GM21526 (cell line): ENCODE data around the gene TTC31.

Experiments
- ATAC-seq: cut with Tn5 transposase; IDR thresholded peaks from one replicate; pipeline ENCODE4 v1.9.1; 2021; ENCODE audit warnings: moderate library complexity; ENCODE audit not compliant: unreplicated experiment, low FRiP score

The TTC31 gene

GRCh38 chr2:74524955-74525716, 42.3 kb downstream of the TTC31 start:
- ATAC-seq = no peak

GRCh38 chr2:74525717-74526648, 43.1 kb downstream of the TTC31 start, which contains the start of gene DQX1:
Gene DQX1 (minus strand): TSS chr2:74526231. CDS start chr2:74525729, 502 bp downstream.
- ATAC-seq = no peak

- no peak for ATAC-seq
Measured at GRCh38 chr2:74526649-74527230, 43.9 kb downstream of the TTC31 start.

DNA sequence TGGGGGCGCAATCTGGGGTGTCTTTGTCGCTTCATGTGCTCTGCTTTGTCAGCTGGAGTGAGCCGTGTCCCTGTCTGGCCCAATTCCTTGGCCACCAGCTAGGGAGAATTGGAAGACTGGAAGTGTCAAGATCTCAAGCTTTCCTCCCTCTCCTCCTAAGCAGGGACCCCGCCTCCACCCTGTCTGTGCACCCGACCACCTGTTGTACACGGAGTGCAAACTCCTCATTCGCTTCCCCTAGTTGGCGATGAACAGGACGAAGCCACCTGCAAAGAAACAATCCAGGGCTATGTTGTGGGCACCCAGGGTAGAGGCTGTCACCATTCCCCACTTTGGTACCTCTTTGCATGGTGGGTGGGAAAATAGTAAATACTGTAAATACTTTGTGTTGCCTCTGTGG, 44.9 kb downstream of the TTC31 start:
- no peak for ATAC-seq

DNA sequence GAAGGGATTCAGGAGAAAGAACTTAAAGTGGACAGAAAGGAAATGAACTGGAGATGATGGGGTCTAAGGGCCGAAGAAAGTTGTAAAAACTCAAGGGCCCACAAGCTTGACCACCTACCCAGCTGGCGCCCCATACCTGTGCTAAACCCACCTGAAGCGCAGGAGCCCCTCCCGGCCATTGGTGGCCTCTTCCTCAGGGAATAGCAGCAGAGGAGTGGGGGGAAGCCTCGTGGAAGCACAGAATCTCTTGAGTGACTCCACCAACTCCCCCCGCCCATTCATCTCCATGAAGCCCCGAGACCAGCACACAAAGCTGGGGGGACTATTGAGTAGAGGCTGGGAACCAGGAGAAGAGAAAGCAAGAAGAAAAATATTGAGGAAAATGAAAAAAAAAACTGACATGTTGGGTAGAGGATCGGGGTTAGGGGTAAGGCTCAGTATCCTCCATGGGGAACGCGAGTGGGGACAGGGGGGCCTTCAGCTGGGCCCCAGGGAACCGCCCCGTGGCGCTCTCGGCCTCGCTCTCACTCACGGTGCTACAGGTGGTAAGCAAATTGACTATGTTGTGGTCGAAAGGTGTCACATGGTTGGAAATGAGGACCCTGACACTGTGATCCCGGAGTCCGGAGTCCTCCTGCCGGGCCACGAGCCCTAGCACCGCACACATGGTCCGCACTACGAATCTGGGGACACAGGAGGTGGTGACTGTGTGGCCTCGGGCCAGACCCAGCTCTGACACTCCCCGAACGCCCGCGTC, 45.9 kb downstream of the TTC31 start:
- ATAC-seq = peak; percentile 10

DNA sequence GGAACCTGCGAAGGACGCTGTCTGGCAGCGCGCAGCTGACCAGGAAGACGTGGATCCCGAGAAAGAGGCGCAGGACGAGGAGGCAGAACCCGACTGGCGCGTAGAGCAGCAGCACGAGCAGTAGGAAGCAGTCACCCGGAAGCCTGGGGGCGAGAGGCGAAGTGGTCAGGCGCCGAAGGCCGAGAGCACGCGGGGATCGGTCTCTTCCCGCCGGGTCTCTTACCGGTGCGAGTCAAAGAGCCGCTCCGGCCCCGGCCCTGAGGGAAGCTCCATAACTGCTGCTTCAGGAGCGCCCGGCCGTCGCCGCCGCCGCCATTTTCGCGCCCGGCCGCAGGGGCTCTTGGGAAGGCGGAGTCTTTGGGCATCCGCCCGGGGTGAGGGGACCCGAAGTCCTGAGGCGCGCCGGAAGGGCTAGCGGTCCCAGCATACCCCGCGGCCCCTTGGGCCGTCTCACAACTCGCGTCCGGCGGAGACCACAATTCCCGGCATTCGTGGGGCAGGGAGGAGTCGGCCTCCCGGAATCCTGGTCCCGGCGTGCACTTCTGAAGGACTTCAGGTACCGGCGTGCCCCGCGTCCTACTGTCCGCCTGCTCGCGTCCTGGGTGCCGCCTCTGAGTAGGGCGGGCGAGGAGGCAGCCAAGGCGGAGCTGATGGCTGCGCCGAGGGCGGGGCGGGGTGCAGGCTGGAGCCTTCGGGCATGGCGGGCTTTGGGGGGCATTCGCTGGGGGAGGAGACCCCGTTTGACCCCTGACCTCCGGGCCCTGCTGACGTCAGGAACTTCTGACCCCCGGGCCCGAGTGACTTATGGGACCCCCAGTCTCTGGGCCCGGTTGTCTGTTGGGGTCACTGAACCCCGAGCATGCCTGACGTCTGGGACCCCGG, 46.7 kb downstream of the TTC31 start, which contains the start of the genes AUP1 and HTRA2:
Gene AUP1, minus strand, starts transcription at position 350 of the 882 bp plus-strand sequence. Its CDS starts 77 bp downstream, at position 273.
Gene HTRA2, plus strand, starts transcription at position 577 of the 882 bp plus-strand sequence. Its CDS starts 74 bp downstream, at position 651.
- ATAC-seq = peak; percentile 73

DNA sequence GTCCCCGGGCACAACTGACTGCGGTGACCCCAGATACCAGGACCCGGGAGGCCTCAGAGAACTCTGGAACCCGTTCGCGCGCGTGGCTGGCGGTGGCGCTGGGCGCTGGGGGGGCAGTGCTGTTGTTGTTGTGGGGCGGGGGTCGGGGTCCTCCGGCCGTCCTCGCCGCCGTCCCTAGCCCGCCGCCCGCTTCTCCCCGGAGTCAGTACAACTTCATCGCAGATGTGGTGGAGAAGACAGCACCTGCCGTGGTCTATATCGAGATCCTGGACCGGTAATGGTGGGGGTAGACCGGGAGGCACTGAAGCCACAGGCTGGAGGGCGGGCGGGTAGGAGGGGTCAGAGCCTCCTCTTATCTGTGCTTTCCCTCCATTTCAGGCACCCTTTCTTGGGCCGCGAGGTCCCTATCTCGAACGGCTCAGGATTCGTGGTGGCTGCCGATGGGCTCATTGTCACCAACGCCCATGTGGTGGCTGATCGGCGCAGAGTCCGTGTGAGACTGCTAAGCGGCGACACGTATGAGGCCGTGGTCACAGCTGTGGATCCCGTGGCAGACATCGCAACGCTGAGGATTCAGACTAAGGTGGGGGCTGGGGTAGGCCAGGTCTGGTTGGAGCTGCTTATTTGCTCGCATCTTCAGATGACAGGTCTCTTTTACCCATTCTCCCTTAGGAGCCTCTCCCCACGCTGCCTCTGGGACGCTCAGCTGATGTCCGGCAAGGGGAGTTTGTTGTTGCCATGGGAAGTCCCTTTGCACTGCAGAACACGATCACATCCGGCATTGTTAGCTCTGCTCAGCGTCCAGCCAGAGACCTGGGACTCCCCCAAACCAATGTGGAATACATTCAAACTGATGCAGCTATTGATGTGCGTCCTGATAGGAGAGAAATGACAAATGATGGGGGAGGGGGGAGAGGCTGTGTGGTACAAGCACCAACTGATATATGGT, 47.6 kb downstream of the TTC31 start:
- peak; percentile 17 for ATAC-seq

DNA sequence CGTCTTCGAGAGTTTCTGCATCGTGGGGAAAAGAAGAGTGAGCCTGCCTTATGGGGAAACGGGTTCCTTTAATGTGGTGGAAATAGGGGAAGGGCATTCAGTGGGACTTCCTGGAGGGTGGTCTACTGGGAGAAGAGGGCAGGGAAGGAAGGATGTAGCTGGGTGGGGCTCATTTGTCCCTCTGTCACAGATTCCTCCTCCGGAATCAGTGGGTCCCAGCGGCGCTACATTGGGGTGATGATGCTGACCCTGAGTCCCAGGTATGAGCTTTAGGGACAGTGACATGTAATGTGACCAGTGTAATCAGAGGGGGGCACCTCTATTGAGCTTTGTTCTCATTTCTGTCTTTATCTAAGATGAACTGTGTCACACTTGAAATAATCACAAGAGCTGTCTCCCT, 48.8 kb downstream of the TTC31 start:
- ATAC-seq = no peak

DNA sequence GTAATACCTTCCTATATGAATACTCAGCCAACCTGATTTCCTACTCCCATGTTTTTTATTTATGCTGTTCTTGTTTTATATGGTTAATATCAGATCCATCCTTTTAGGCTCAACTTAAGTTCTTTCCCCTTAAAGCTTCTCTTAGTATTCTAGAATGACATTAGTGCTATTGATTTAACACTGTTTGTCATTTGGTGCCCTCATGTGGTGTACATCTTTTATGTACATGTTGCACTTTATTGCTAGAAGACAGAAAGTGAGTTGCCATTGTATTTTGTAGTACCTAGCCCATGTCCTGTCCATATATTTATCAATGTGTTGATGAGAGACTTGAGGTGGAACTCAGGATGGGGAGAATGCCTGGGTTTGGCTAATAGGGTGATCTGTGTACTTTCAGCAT, 49.3 kb downstream of the TTC31 start:
- no peak for ATAC-seq

DNA sequence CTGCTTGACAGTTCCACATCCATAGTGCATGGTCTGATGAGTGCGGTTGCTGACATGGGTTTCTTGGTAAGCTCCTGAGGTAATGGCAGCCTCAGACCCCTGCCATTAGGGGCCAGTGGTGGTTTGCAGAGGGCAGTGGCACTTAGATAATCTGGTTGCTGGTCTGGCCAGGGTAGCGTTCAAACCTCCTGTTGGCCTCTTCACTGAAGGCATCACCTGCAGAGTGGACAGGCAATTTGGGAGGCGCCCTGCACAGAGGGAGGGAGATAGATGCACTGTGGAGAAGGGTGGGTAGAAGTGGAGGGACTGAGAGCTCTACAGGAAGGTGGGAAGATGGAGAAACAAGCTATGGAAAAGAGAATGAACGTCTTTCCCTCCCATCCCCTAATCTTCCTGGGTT, 50.6 kb downstream of the TTC31 start:
- no peak for ATAC-seq

- no peak for ATAC-seq
Measured at GRCh38 chr2:74534411-74534810, 51.5 kb downstream of the TTC31 start.

GRCh38 chr2:74535440-74535965, 52.6 kb downstream of the TTC31 start:
- no peak for ATAC-seq

- no peak for ATAC-seq
Measured at GRCh38 chr2:74536166-74536950, 53.5 kb downstream of the TTC31 start.

DNA sequence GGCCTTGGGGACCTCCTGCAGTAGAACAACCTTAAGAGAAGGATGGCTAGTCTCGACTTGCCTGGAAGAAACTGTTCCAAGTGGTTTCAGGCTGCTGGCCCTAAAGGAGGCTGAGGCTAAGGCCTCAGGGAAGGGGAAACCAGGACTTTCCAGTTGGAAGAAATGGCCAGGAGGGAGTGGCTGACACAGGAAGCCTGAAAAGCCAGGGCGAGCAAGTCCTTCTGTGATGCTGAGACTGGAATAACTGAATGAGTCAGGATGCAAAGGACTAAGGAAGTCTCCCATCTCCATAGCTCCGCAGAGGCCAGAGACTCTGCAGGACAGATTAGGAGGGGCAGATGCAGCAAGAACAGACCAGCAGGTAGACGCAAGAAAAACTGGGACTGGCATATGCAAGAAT, 54.3 kb downstream of the TTC31 start:
- no peak for ATAC-seq

DNA sequence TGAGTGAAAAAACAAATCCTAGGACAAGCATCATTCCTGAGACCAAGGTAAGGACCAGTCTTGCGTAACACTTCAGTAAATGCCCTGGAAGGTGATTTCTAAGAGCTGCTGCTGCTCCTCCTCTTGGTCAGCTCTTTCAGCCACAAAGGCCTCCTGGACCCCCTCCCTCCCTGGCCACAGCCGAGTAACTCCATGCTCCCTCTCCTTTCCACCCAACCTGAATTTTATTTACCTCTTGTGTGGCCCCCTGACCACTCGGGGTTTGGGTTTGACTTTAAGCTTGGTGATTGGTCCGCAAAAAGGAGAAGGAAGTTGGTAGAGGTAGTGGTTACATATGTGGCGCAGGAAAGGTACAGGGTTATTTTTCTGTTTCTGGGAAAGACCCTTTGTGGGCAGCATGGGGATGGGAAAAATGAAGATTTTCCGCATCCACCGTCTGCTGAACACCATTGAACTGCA, 56.0 kb downstream of the TTC31 start:
- no peak for ATAC-seq

DNA sequence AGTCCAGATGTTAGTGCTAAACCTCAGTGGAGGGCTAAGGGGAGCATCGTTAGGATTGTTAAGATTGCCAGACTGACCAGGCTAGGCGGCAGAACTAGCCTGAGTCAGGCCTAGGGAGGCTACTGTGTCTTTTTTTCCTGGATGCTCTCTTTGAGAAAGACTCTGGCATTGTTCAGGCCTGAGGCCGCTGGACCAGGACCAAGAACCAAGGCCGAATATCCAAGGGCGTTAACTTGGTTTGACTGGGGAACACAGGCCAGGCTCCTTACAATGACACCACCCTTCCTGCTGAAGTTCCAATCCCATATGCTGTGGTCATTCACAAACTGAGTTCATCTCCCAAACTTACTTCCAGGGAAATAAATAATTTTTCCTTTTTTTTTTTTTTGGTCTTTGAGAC, 57.4 kb downstream of the TTC31 start:
- no peak for ATAC-seq

GRCh38 chr2:74542978-74543377, 60.1 kb downstream of the TTC31 start:
- ATAC-seq = no peak
